Uterus (tissue), 4 donors: ENCODE measurements around the gene SLC4A8. TPM values are rescaled to one million over a fixed set of nuclear protein-coding genes. Genes with fewer than 3 reads are reported as not detected.

Experiments
- DNase-seq, 2 donors: peaks; one replicate each; pipeline ENCODE4 v3.0.0-alpha.2; 2019 to 2020
- H3K27ac ChIP-seq, 2 donors: fragments of 200-600 bp; sonication (generic); 1 replicate in 1 of 2; 2 replicates in 1 of 2; pipeline ENCODE4 v1.5.1; 2016 to 2018
- H3K27me3 ChIP-seq, 2 donors: fragments of 200-600 bp; sonication (generic); one replicate each; pipeline ENCODE4 v1.5.1; 2018 to 2019; ENCODE audit warnings: control low read depth in 1 of 2
- H3K36me3 ChIP-seq, 2 donors: fragments of 200-600 bp; sonication (generic); one replicate each; pipeline ENCODE4 v1.5.1; 2019; ENCODE audit warnings: control low read depth in 1 of 2
- H3K4me1 ChIP-seq, 2 donors: fragments of 200-600 bp; sonication (generic); one replicate each; pipeline ENCODE4 v1.5.1; 2018 to 2019; ENCODE audit warnings: control low read depth in 1 of 2
- H3K4me3 ChIP-seq, 2 donors: fragments of 200-600 bp; sonication (generic); 1 replicate in 1 of 2; 2 replicates in 1 of 2; pipeline ENCODE4 v1.5.1; 2018 to 2019; ENCODE audit warnings: mild to moderate bottlenecking in 1 of 2
- H3K9me3 ChIP-seq, 2 donors: fragments of 200-600 bp; sonication (generic); one replicate each; pipeline ENCODE4 v1.5.1; 2019; ENCODE audit warnings: control low read depth in 1 of 2
- POLR2A ChIP-seq, 2 donors: fragments of 450-650 bp; IDR thresholded peaks; one replicate each; pipeline ENCODE4 v1.6.1; 2016; ENCODE audit warnings: antibody characterized with exemption in 2 of 2, mild to moderate bottlenecking in 1 of 2, moderate library complexity in 1 of 2
- intact Hi-C: fragments of 100-400 bp; cut with DNase I; formaldehyde crosslinking; loops from one replicate; pipeline ENCODE4 v1.15.1; 2023; ENCODE audit warnings: low total_unique reads
- total RNA-seq, 4 donors: library from RNA; depleted of rRNA in 3 of 4; stranded (reverse); fragments of >200 nt in 3 of 4; gene quantifications; one replicate each; pipeline versions ENCODE4 v1.1.0 to v1.2.4, GENCODE V29; 2014 to 2023
- TF ChIP-seq, protein P1 (sequence below), 4 experiments: fragments of 200-600 bp in 2 of 4; fragments of 450-650 bp in 2 of 4; sonication (generic) in 2 of 4; IDR thresholded peaks; one replicate each; pipeline ENCODE4 v1.5.1; 2016 to 2019; ENCODE audit warnings: antibody characterized with exemption in 4 of 4, mild to moderate bottlenecking in 2 of 4, moderate library complexity in 1 of 4
- donor health status: DM: yes; HTN: yes; CAD: no.

SLC4A8 gene
- total RNA-seq, 4 donors from 2014 or later, result under 0.01 to 8.0 (median 1.3) TPM; not detected in 1

DNA sequence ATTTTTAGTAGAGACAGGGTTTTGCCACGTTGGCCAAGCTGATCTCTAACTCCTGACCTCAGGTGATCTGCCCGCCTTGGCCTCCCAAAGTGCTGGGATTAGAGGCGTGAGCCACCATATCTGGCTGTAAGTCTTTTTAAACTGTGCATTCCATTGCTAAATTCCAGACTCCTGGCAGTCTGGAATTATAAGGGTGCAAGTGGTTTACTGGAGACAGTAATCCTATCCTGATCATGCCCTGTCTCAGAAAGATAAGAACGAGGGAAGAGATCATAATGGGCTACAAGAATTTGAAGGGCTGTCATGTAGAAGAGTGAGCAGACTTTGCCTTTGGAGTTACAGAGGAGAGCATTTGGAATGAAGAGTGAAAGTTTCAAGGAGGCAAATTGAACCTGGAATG, 6.8 kb upstream of the SLC4A8 start:
- no peak overlapping the region for H3K4me3 ChIP-seq
- no peak for DNase-seq
- TF ChIP-seq, protein P1, sequence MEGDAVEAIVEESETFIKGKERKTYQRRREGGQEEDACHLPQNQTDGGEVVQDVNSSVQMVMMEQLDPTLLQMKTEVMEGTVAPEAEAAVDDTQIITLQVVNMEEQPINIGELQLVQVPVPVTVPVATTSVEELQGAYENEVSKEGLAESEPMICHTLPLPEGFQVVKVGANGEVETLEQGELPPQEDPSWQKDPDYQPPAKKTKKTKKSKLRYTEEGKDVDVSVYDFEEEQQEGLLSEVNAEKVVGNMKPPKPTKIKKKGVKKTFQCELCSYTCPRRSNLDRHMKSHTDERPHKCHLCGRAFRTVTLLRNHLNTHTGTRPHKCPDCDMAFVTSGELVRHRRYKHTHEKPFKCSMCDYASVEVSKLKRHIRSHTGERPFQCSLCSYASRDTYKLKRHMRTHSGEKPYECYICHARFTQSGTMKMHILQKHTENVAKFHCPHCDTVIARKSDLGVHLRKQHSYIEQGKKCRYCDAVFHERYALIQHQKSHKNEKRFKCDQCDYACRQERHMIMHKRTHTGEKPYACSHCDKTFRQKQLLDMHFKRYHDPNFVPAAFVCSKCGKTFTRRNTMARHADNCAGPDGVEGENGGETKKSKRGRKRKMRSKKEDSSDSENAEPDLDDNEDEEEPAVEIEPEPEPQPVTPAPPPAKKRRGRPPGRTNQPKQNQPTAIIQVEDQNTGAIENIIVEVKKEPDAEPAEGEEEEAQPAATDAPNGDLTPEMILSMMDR (IDR thresholded peaks at IDR 0.05), result no peak
- no peak for TF ChIP-seq POLR2A (IDR thresholded peaks at IDR 0.05)

DNA sequence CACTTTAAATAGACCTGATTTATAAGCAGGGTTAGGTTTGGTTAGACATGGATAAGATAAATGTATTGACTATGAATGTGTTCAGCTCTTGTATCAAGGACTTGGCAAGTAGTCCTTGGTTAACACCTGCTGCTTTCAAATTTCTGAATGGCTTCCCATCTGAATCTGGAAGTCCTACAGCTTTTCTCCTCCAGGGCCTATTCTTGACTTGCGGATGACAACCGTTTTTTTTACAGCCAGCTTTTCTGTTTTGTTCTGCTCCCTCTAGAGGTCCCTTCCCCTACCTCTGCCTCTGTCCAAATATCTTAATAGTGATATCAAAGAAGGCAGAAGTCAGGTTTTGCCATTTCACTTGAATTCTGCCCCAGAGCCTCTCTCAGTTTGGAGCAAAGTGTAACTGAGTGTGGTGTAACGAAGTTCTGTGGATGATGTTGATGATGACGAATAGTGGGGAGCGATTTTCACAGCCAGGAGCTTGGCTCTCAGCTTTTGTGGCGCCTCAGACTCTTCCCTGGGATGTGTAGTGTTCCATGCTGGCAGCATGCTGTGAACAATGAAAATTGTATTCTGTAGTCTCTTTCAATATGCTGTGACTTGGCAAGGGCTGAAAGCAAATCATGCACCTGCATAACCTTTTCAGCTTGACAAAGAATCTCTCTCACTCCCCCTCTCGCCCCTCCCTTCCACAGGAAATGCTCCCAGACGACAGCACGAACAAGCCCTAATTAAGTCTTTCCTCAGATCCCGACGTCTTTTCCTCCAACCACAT, 5.0 kb upstream of the SLC4A8 start:
- Histone ChIP-seq H3K27me3 (no peaks in the 10 kb centered on the region), H3K4me3 (no peak overlapping the region), H3K9me3 (no peaks in the 10 kb centered on the region), H3K36me3 (no peaks in the 10 kb centered on the region), H3K4me1 (no peaks in the 10 kb centered on the region), H3K27ac (no peak overlapping the region)
- DNase-seq, result no peak
- intact Hi-C loops, result no loop called here
- TF ChIP-seq POLR2A (IDR thresholded peaks at IDR 0.05), result no peak
- TF ChIP-seq, protein P1 (IDR thresholded peaks at IDR 0.05), result no peak

More for the DNA sequence above, 6.8 kb upstream of the SLC4A8 start:
- Histone ChIP-seq H3K27ac (no peak overlapping the region), H3K4me1 (no peaks in the 10 kb centered on the region), H3K9me3 (no peaks in the 10 kb centered on the region), H3K36me3 (no peaks in the 10 kb centered on the region), H3K27me3 (no peaks in the 10 kb centered on the region)
- intact Hi-C loops, result no loop called here

DNA sequence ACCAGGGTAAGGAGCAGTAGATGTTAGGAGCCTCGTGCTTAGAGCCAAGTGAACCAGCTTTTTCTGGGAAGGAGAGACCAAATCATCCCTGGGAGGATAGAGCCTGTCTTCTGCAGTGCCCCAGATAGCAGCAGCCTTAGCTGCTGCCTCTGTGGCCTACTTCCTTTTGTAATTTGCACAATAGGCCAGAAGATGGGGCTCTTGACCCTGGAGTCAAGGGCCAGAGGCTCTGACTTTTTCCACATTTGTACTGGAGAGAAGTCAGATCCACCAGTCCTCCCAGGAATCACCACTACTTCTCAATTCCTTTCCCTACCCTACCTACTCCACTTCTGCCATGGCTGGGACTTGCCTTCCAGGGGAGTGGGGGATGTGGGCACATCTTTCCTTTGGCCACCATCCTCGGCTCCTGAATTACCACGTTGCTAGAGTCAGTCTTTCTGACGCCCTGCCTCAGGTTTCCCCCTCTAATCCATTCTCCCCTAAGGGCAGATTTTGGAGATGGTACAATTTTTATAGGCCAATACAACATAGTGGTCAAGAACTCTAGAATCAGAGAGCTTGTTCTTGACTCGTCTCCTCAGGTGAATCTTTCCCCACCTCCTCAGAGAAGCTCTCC, 3.3 kb upstream of the SLC4A8 start:
- TF ChIP-seq, protein P1 (IDR thresholded peaks at IDR 0.05), result peak in 2 of 4 experiments; percentile 20 to 34
- no peak for TF ChIP-seq POLR2A (IDR thresholded peaks at IDR 0.05)
- no peaks in the 10 kb centered on the region for H3K27me3 ChIP-seq
- intact Hi-C loops, result no loop called here
- no peak overlapping the region for H3K4me3 ChIP-seq
- no peak overlapping the region for H3K27ac ChIP-seq
- H3K4me1 ChIP-seq, result no peaks in the 10 kb centered on the region
- no peak for DNase-seq
- H3K36me3 ChIP-seq, result no peaks in the 10 kb centered on the region
- H3K9me3 ChIP-seq, result no peaks in the 10 kb centered on the region

DNA sequence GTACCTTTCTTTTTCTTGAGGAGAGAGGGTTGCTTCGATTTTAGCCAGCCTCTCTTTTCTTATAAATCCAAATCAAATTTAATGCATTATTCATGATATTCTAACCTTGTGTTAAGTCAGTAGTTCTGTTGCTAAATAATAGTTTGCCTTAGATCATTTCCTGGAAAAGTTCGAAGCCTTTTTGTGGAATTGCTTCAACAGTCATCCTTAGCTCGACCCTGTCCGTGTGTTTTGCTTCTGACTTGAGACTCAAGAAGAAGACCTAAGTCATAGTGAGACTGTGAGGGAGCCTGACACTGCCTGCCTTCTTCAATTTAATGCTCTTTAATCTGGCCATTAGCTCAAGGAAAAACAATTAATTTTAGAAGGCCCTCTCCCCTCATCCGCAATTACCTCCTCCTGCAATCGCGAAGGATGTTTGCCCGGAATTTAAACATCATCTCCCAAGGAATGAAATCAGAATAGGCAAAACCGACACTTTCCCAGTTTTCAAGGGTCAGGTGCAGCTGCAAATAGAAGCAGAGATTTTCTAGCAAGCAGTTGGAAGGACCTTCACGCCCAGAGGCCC, 453 bp upstream of the SLC4A8 start:
- Histone ChIP-seq H3K27ac (no peak overlapping the region), H3K4me3 (peak overlapping the region in 1 of 2 donors; percentile 35), H3K4me1 (no peaks in the 10 kb centered on the region), H3K36me3 (no peaks in the 10 kb centered on the region), H3K27me3 (no peaks in the 10 kb centered on the region), H3K9me3 (no peaks in the 10 kb centered on the region)
- no peak for DNase-seq
- TF ChIP-seq POLR2A (IDR thresholded peaks at IDR 0.05), result no peak
- TF ChIP-seq, protein P1 (IDR thresholded peaks at IDR 0.05), result no peak
- intact Hi-C loops, result no loop called here

DNA sequence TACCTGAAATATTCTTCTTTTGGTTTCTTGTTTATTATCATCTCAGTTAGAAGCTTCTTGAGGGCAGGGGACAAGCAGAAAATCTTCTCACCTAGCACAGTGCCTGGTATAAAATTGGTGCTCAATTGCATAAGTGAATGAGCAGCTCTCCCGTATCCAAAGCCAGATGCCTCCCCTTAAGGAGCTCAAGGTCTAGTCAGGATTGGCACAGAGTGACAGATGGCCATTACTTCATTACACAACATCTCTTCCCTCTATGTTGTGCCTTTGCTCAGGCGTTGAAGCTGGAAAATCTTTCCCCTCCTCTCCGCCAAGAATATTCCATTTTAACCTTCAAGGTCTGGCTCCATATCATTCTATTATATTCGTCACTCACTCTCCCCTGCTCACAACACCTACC, 3.6 kb downstream of the SLC4A8 start:
- DNase-seq, result no peak
- H3K9me3 ChIP-seq, result no peaks in the 10 kb centered on the region
- no peak overlapping the region for H3K27ac ChIP-seq
- H3K27me3 ChIP-seq, result no peaks in the 10 kb centered on the region
- no peak overlapping the region for H3K4me3 ChIP-seq
- TF ChIP-seq, protein P1 (IDR thresholded peaks at IDR 0.05), result no peak
- TF ChIP-seq POLR2A (IDR thresholded peaks at IDR 0.05), result no peak
- intact Hi-C loops, result no loop called here
- no peaks in the 10 kb centered on the region for H3K36me3 ChIP-seq
- H3K4me1 ChIP-seq, result no peaks in the 10 kb centered on the region
